ENCODE measurements around the gene CCDC57. TPM values are rescaled to one million over a fixed set of nuclear protein-coding genes. Genes with fewer than 3 reads are reported as not detected.

Gene CCDC57
- total RNA-seq, 1 donor from 2014 or later: 15.0 TPM

GRCh38 chr17:82088838-82089722 lies 123.6 kb downstream of the CCDC57 start:
- Histone ChIP-seq H3K27me3 (no peaks in the 10 kb centered on the region), H2AFZ (replicated peaks) (no peak overlapping the region), H4K20me1 (ENCODE audit: low read depth) (peaks cover 93% of the 10 kb centered on the region), H3K4me2 (no peak overlapping the region), H3F3A (ENCODE audit: low read depth) (peaks cover 2% of the 10 kb centered on the region), H3K27ac (no peak overlapping the region), H3K4me3 (no peak overlapping the region), H3K36me3 (no peaks in the 10 kb centered on the region), H3K9me3 (ENCODE audit: low read depth) (no peaks in the 10 kb centered on the region), H3K9ac (no peak overlapping the region), H3K4me1 (no peaks in the 10 kb centered on the region), H3K79me2 (ENCODE audit: low read depth) (peaks cover 31% of the 10 kb centered on the region)
- H3K9me3 Mint-ChIP-seq: no peaks in the 10 kb centered on the region
- TF ChIP-seq CTCF (IDR thresholded peaks at IDR 0.05) (no peak), EZH2phosphoT487 (IDR thresholded peaks at IDR 0.05) (no peak), EZH2 (IDR thresholded peaks at IDR 0.05) (no peak)
- no peak overlapping the region for H3K27ac Mint-ChIP-seq
- no peaks in the 10 kb centered on the region for H3K27me3 Mint-ChIP-seq (ENCODE audit: insufficient read depth, low read depth)
- H3K4me1 Mint-ChIP-seq: no peaks in the 10 kb centered on the region
- no peak overlapping the region for H3K4me3 Mint-ChIP-seq
- no peak for DNase-seq (ENCODE audit: low spot score)
- H3K36me3 Mint-ChIP-seq: peaks cover 2% of the 10 kb centered on the region

DNA sequence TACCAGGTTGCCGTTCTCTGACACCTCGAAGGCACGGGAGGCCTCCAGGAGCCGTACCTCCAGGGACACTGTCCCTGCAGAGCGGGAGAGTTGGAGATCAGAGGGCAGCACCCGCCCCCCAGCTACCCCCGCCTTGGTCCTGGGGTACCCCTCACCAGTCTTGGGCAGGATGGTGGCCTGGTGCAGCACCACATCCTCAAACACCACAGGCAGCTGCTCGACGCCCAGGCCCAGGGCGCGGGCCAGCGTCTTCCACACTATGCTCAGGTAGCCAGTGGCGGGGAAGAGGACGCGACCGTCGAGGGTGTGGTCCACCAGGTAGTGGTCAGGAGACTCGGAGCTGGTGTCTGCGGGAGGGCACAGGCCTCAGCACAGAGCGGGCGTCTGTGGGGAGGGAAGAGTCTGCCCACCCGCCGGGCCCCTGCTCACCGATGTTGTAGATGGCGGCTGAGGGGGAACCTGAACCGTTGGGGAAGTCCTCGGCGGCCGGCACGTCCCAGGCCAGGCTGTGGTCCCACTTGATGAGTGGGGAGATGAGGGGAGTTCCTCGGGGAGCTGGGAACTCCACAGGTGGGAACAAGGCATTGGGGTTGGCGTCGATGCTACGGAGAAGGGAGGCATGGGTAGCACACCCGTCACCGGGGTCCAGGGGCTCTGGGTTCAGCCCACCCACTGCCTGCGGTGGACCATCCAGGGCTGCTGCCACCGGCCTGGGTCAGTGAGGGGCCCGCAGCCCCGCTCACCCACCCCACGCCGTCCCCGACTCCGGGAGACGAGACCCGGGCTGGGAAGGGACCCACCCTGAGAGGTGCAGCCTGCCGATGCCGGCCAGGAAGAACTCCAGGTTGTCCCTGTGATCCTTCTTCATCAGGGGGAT lies 124.4 kb downstream of the CCDC57 start:
- Mint-ChIP-seq H3K9me3 (no peaks in the 10 kb centered on the region), H3K4me3 (no peak overlapping the region), H3K27ac (no peak overlapping the region), H3K36me3 (peaks cover under 1% of the 10 kb centered on the region), H3K4me1 (no peaks in the 10 kb centered on the region), H3K27me3 (ENCODE audit: insufficient read depth, low read depth) (no peaks in the 10 kb centered on the region)
- DNase-seq (ENCODE audit: low spot score): no peak
- no peak overlapping the region for H3K4me3 ChIP-seq
- H3K4me2 ChIP-seq: no peak overlapping the region
- H3K27ac ChIP-seq: no peak overlapping the region
- H3K27me3 ChIP-seq: no peaks in the 10 kb centered on the region
- no peaks in the 10 kb centered on the region for H3K9me3 ChIP-seq (ENCODE audit: low read depth)
- H4K20me1 ChIP-seq (ENCODE audit: low read depth): peaks cover 94% of the 10 kb centered on the region
- H3K36me3 ChIP-seq: no peaks in the 10 kb centered on the region
- TF ChIP-seq CTCF (IDR thresholded peaks at IDR 0.05) (no peak), EZH2 (IDR thresholded peaks at IDR 0.05) (no peak), EZH2phosphoT487 (IDR thresholded peaks at IDR 0.05) (no peak)
- H3K4me1 ChIP-seq: no peaks in the 10 kb centered on the region
- H2AFZ ChIP-seq (replicated peaks): no peak overlapping the region
- no peak overlapping the region for H3K9ac ChIP-seq
- peaks cover 2% of the 10 kb centered on the region for H3F3A ChIP-seq (ENCODE audit: low read depth)
- peaks cover 22% of the 10 kb centered on the region for H3K79me2 ChIP-seq (ENCODE audit: low read depth)

- H3K36me3 ChIP-seq: no peaks in the 10 kb centered on the region
Observed at GRCh38 chr17:82086941-82087906, 125.4 kb downstream of the CCDC57 start.

More at GRCh38 chr17:82086941-82087906, 125.4 kb downstream of the CCDC57 start:
- Mint-ChIP-seq H3K36me3 (no peaks in the 10 kb centered on the region), H3K9me3 (no peaks in the 10 kb centered on the region), H3K27me3 (ENCODE audit: insufficient read depth, low read depth) (no peaks in the 10 kb centered on the region), H3K4me1 (no peaks in the 10 kb centered on the region), H3K27ac (no peak overlapping the region), H3K4me3 (no peak overlapping the region)
- DNase-seq (ENCODE audit: low spot score): no peak
- TF ChIP-seq CTCF (IDR thresholded peaks at IDR 0.05): no peak
- no peak for TF ChIP-seq EZH2phosphoT487 (IDR thresholded peaks at IDR 0.05)
- no peak for TF ChIP-seq EZH2 (IDR thresholded peaks at IDR 0.05)
- no peak overlapping the region for H3K9ac ChIP-seq
- H3K9me3 ChIP-seq (ENCODE audit: low read depth): no peaks in the 10 kb centered on the region
- no peak overlapping the region for H2AFZ ChIP-seq (replicated peaks)
- H3K4me2 ChIP-seq: no peak overlapping the region
- H4K20me1 ChIP-seq (ENCODE audit: low read depth): peaks cover 94% of the 10 kb centered on the region
- peaks cover 2% of the 10 kb centered on the region for H3F3A ChIP-seq (ENCODE audit: low read depth)
- no peaks in the 10 kb centered on the region for H3K4me1 ChIP-seq
- H3K79me2 ChIP-seq (ENCODE audit: low read depth): peaks cover 13% of the 10 kb centered on the region
- H3K27ac ChIP-seq: no peak overlapping the region
- no peak overlapping the region for H3K4me3 ChIP-seq
- H3K27me3 ChIP-seq: no peaks in the 10 kb centered on the region
